ENCODE measurements around the gene KIF1B.

The KIF1B gene

GRCh38 chr1:10338611-10339010 is 128.2 kb downstream of the KIF1B start:
- no peak for TF ChIP-seq EZH2phosphoT487 (IDR thresholded peaks at IDR 0.05; ENCODE audit: low read length)
- no peak for TF ChIP-seq CTCF (IDR thresholded peaks at IDR 0.05; ENCODE audit: low read length)
- TF ChIP-seq EZH2 (optimal IDR thresholded peaks at IDR 0.05; ENCODE audit: low read depth, low read length), result no peak
- H3K79me2 ChIP-seq (ENCODE audit: low read length), result no peaks in the 10 kb centered on the region
- no peaks in the 10 kb centered on the region for H3K36me3 ChIP-seq (replicated peaks; ENCODE audit: insufficient read depth, low read length)

GRCh38 chr1:10339036-10339567 is 128.7 kb downstream of the KIF1B start:
- no peak overlapping the region for H3K9ac ChIP-seq (ENCODE audit: low read length)
- no peak overlapping the region for H3K4me3 ChIP-seq (ENCODE audit: low read length)
- TF ChIP-seq EZH2phosphoT487 (IDR thresholded peaks at IDR 0.05; ENCODE audit: low read length) (no peak), EZH2 (optimal IDR thresholded peaks at IDR 0.05; ENCODE audit: low read depth, low read length) (no peak), CTCF (IDR thresholded peaks at IDR 0.05; ENCODE audit: low read length) (no peak)
- H3K9me3 ChIP-seq (replicated peaks; ENCODE audit: insufficient read depth, low read length), result no peaks in the 10 kb centered on the region
- H3F3A ChIP-seq (ENCODE audit: insufficient read depth, low read length), result no peaks in the 10 kb centered on the region
- no peak overlapping the region for H3K27ac ChIP-seq (ENCODE audit: low read length)
- no peak for DNase-seq
- no peaks in the 10 kb centered on the region for H3K9me2 ChIP-seq (replicated peaks; ENCODE audit: insufficient read depth, low read length)
- no peak overlapping the region for H3K4me2 ChIP-seq (ENCODE audit: low read depth, low read length)
- H3K36me3 ChIP-seq (replicated peaks; ENCODE audit: insufficient read depth, low read length), result no peaks in the 10 kb centered on the region
- no peaks in the 10 kb centered on the region for H4K20me1 ChIP-seq (ENCODE audit: insufficient read depth, low read length)
- H3K4me1 ChIP-seq (ENCODE audit: low read length), result no peaks in the 10 kb centered on the region
- no peak overlapping the region for H2AFZ ChIP-seq (ENCODE audit: low read length)
- no peaks in the 10 kb centered on the region for H3K27me3 ChIP-seq (replicated peaks; ENCODE audit: insufficient read depth, low read length)
- H3K79me2 ChIP-seq (ENCODE audit: low read length), result no peaks in the 10 kb centered on the region

More at GRCh38 chr1:10338611-10339010, 128.2 kb downstream of the KIF1B start:
- Histone ChIP-seq H2AFZ (ENCODE audit: low read length) (no peak overlapping the region), H3K27me3 (replicated peaks; ENCODE audit: insufficient read depth, low read length) (no peaks in the 10 kb centered on the region), H3K9ac (ENCODE audit: low read length) (no peak overlapping the region), H3K27ac (ENCODE audit: low read length) (no peak overlapping the region), H3K4me3 (ENCODE audit: low read length) (no peak overlapping the region), H3F3A (ENCODE audit: insufficient read depth, low read length) (no peaks in the 10 kb centered on the region), H3K4me1 (ENCODE audit: low read length) (no peaks in the 10 kb centered on the region), H3K9me3 (replicated peaks; ENCODE audit: insufficient read depth, low read length) (no peaks in the 10 kb centered on the region), H3K9me2 (replicated peaks; ENCODE audit: insufficient read depth, low read length) (no peaks in the 10 kb centered on the region), H3K4me2 (ENCODE audit: low read depth, low read length) (no peak overlapping the region), H4K20me1 (ENCODE audit: insufficient read depth, low read length) (no peaks in the 10 kb centered on the region)
- DNase-seq, result no peak

DNA sequence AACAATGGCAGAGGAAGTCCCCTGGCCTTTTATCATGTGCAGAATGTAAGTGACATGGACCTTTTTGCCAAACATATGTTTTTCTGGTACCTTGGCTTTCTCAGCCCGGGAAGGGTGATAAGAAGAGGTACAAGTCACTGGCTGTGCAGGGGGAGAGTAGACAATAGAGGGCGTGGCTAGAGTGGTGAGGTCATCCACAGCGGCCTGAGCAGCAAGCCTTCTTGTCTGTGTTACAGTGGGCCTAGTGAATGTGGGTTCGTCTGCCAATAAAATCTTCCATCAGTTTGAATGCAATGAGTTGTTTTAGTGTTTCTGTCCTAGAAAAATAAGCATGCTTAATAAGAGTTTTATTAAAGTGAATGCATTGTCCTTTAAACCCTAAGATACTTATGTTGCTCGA is 129.4 kb downstream of the KIF1B start:
- no peaks in the 10 kb centered on the region for H3K9me2 ChIP-seq (replicated peaks; ENCODE audit: insufficient read depth, low read length)
- H3K9me3 ChIP-seq (replicated peaks; ENCODE audit: insufficient read depth, low read length), result no peaks in the 10 kb centered on the region
- no peak overlapping the region for H3K4me2 ChIP-seq (ENCODE audit: low read depth, low read length)
- H3K4me1 ChIP-seq (ENCODE audit: low read length), result no peaks in the 10 kb centered on the region
- H3K4me3 ChIP-seq (ENCODE audit: low read length), result no peak overlapping the region
- no peaks in the 10 kb centered on the region for H3F3A ChIP-seq (ENCODE audit: insufficient read depth, low read length)
- H4K20me1 ChIP-seq (ENCODE audit: insufficient read depth, low read length), result no peaks in the 10 kb centered on the region
- H3K79me2 ChIP-seq (ENCODE audit: low read length), result no peaks in the 10 kb centered on the region
- no peaks in the 10 kb centered on the region for H3K36me3 ChIP-seq (replicated peaks; ENCODE audit: insufficient read depth, low read length)
- H3K27ac ChIP-seq (ENCODE audit: low read length), result no peak overlapping the region
- no peak overlapping the region for H3K9ac ChIP-seq (ENCODE audit: low read length)
- DNase-seq, result no peak
- no peak overlapping the region for H2AFZ ChIP-seq (ENCODE audit: low read length)
- H3K27me3 ChIP-seq (replicated peaks; ENCODE audit: insufficient read depth, low read length), result no peaks in the 10 kb centered on the region
- TF ChIP-seq EZH2phosphoT487 (IDR thresholded peaks at IDR 0.05; ENCODE audit: low read length) (no peak), EZH2 (optimal IDR thresholded peaks at IDR 0.05; ENCODE audit: low read depth, low read length) (no peak), CTCF (IDR thresholded peaks at IDR 0.05; ENCODE audit: low read length) (no peak)

Data from MM.1S (cell line).